GM12864 (cell line): ENCODE results near the gene CNGB1.
"Not testable (repeated sequence)": the region's sequence is repeated elsewhere in the genome, so short reads cannot be mapped to it uniquely, and the experiment has no call there.

Experiments
- DNase-seq: peaks from one replicate; pipeline ENCODE4 v3.0.0-alpha.2; 2011; ENCODE audit warnings: low read depth
- H3K4me3 ChIP-seq: 2 replicates; pipeline ENCODE4 v1.5.1; 2011; ENCODE audit warnings: mild to moderate bottlenecking, low read depth, low read length, control low read depth
- TF ChIP-seq, protein P1 (sequence below): IDR thresholded peaks from 2 replicates; pipeline ENCODE4 v1.5.1; 2011; ENCODE audit warnings: low read depth, mild to moderate bottlenecking, moderate library complexity, low read length, control low read depth, inconsistent platforms; ENCODE audit errors: missing control alignments

Gene CNGB1

DNA sequence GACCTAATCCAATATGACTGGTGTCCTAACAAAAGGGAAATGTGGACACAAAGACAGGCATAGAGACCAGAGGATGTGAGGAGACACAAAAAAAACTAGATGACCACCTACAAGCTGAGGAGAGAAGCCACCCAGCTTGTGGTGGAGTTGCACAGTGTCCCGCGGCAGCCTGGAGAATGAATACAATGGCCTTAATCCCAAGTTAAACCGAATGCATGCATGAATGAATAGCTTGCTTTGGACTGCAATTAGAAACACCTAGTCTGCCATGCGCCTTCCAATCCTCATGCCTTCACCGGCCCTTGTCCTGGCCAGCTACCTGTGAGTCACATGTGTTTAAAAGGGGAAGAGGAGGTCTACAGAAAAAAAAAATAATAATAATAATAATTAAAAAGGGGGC is 72.0 kb downstream of the CNGB1 start:
- TF ChIP-seq, protein P1, sequence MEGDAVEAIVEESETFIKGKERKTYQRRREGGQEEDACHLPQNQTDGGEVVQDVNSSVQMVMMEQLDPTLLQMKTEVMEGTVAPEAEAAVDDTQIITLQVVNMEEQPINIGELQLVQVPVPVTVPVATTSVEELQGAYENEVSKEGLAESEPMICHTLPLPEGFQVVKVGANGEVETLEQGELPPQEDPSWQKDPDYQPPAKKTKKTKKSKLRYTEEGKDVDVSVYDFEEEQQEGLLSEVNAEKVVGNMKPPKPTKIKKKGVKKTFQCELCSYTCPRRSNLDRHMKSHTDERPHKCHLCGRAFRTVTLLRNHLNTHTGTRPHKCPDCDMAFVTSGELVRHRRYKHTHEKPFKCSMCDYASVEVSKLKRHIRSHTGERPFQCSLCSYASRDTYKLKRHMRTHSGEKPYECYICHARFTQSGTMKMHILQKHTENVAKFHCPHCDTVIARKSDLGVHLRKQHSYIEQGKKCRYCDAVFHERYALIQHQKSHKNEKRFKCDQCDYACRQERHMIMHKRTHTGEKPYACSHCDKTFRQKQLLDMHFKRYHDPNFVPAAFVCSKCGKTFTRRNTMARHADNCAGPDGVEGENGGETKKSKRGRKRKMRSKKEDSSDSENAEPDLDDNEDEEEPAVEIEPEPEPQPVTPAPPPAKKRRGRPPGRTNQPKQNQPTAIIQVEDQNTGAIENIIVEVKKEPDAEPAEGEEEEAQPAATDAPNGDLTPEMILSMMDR: no peak
- DNase-seq: no peak
- H3K4me3 ChIP-seq: no peak overlapping the region

DNA sequence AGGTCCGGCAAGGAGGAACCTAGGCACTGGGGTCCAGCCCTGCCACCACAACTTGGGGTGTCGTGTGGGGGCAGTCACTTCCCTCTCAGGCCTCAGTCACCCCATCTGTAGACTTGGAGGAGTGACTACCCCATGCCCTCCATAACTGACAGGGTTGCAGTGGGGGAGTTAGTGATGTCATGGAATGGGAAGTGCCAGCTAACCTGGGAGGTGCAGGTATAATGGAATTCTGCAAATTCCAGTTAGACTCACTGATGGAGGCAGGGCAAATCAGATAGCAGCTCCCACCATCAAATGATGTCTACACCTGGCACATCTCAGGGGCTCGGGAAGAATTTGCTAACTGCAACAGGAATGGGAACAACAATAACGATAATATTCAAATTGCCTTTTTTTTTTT is 72.9 kb downstream of the CNGB1 start:
- TF ChIP-seq, protein P1: no peak
- no peak overlapping the region for H3K4me3 ChIP-seq
- DNase-seq: no peak

DNA sequence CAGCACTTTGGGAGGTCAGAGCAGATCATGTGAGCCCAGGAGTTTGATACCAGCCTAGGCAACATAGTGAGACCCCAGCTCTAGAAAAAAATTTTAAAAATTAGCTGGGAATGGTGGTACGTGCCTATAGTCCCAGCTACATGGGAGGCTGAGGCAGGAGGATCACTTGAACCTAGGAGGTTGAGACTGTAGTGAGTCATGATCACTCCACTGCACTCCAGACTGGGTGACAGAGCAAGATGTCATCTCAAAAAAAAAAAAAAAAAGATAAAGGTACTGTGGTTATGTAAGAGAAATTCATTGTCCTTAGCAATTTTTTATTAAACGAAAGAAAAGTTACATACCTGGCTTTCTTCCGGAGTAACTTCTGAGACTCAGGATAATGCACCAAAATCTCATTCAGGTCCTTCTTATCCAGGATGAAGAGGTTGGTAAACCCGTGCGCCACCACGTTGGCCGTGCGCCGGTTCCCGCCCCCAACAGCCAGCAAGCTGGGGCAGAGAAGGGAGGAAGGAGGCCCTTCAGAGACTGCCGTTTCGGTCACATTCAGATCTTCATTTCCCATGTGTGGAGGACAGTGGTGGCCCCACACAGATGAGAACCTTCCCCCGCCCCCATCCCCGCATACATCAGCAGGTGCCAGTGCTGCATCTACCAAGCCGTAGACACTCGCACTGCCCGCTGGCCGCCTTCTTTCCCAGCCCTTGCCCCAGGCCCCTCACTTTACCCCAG is 73.7 kb downstream of the CNGB1 start:
- TF ChIP-seq, protein P1: no peak
- DNase-seq: no peak
- no peak overlapping the region for H3K4me3 ChIP-seq

DNA sequence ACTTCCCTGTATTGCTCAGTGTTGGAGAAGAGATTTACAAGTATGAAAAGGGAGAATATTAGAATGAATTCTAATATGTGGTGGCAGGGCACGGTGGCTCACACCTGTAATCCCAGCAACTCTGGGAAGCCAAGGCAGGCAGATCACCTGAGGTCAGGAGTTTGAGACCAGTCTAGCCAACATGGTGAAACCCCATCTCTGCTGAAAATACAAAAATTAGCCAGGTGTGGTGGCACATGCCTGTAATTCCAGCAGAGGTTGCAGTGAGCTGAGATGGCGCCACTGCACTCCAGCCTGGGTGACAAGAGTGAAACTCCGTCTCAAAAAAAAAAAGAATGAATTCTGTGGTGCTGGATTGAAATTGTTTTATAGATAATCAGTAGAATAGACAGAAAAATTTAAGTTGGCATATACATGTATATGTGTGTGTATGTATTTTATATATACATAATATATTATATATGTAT is 75.8 kb downstream of the CNGB1 start:
- not testable (repeated sequence) for DNase-seq, H3K4me3 ChIP-seq

DNA sequence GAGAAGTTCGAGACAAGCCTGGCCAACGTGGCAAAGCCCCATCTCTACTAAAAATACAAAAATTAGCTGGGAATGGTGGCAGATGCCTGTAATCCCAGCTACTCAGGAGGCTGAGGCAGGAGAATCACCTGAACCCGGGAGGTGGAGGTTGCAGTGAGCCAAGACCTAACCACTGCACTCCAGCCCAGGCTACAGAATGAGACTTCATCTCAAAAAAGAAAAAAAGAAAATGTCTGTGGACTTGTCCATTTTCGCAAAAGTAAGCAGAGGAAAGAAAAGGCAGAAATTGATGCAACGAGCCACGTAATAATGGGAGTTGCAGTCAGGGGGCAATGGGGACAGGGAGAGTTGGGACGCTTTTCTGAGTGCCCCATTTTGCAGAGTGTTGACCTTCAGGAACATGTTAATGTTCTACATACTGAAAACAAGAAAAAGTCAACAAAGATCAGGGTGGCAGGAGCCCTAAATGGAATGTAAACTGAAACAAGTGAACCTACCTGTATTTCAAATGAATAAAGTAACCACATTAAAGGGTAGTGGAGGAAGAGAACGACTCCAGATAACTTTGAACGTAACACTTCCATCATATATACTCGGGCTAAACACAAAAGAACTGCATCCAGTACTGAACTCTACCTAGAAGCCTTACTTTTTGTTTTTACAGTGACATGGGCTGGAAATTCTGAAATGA is 76.4 kb downstream of the CNGB1 start:
- TF ChIP-seq, protein P1: no peak
- no peak for DNase-seq
- no peak overlapping the region for H3K4me3 ChIP-seq

DNA sequence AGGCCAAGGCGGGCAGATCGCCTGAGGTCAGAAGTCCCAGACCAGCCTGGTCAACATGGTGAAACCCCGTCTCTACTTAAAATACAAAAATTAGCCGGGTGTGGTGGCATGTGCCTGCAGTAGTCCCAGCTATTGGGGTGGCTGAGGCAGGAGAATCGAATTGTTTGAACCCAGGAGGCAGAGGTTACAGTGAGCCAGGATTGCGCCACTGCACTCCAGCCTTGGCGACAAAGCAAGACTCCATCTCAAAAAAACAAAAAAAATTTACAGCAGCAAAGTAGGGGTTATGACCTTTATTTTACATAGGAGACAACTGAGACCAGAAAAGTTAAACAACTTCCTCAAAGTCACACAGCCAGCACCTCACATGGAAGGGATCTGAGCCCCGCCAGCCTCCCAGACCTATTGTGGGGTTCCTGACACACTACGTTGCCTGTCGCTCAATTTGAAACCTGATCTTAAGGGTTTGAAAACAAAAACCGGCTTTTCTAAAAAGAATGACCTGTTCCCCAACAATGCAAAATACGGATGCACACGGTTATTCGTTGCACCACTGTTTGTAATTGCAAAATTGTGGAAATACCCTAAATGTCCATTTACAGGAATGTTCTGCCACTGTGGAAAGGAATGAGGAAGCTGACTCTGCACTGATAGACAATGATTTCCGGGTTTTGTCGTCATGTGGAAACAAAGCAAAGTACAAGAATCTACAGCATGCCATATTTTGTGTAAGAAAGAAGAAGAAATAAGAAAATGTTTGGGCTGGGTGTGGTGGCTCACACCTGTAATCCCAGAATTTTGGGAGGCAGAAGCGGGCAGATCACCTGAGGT is 77.2 kb downstream of the CNGB1 start:
- TF ChIP-seq, protein P1: no peak
- H3K4me3 ChIP-seq: no peak overlapping the region
- DNase-seq: no peak

DNA sequence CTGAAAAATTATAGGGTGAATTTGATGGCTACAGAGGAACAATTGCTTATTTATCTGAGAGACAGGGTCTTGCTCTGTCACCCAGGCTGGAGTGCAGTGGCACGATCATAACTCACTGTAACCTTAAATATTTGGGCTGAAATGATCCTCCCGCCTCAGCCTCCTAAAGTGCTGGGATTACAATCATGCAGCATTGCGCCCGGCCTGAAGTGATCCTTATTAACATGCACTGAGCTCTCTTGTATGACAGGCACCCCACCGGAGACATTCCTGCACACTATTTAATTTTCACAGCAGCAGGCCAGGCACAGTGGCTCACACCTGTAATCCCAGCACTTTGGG is 77.7 kb downstream of the CNGB1 start:
- TF ChIP-seq, protein P1: no peak
- H3K4me3 ChIP-seq: no peak overlapping the region
- DNase-seq: no peak
